Right lobe of liver (tissue), 6 donors: ENCODE measurements around the gene MAP7D3. TPM values are rescaled to one million over a fixed set of nuclear protein-coding genes. Genes with fewer than 3 reads are reported as not detected.

ENCODE experiments used
- ATAC-seq, 4 donors: fragments of 200-7000 bp; cut with Tn5 transposase; one replicate each; pipeline ENCODE4 v1.9.1; 2020; ENCODE audit warnings: mild to moderate bottlenecking in 4 of 4, moderate library complexity in 4 of 4
- DNase-seq, 3 donors: peaks; one replicate each; pipeline ENCODE4 v3.0.0-alpha.2; 2020
- H3K27ac ChIP-seq, 3 donors: fragments of 200-600 bp; one replicate each; pipeline ENCODE4 v1.8.0; 2022
- H3K27me3 ChIP-seq, 2 donors: fragments of 200-600 bp; one replicate each; pipeline ENCODE4 v1.8.0; 2022
- H3K36me3 ChIP-seq, 4 donors: fragments of 200-600 bp; sonication (generic) in 1 of 4; one replicate each; pipeline versions ENCODE4 v1.5.1 to v1.8.0; 2017 to 2022; ENCODE audit warnings: control low read depth in 1 of 4
- H3K4me1 ChIP-seq, 4 donors: fragments of 200-600 bp; sonication (generic) in 1 of 4; one replicate each; pipeline versions ENCODE4 v1.5.1 to v1.8.0; 2017 to 2022; ENCODE audit warnings: control low read depth in 1 of 4
- H3K4me3 ChIP-seq, 3 donors: fragments of 200-600 bp; one replicate each; pipeline ENCODE4 v1.8.0; 2022
- H3K9me3 ChIP-seq, 4 donors: fragments of 200-600 bp; sonication (generic) in 1 of 4; one replicate each; pipeline versions ENCODE4 v1.5.1 to v1.8.0; 2017 to 2022; ENCODE audit warnings: control low read depth in 1 of 4
- CTCF ChIP-seq, 4 donors: fragments of 200-600 bp in 3 of 4; fragments of 450-650 bp in 1 of 4; IDR thresholded peaks; one replicate each; pipeline versions ENCODE4 v1.5.1 to v1.8.0; 2016 to 2022; ENCODE audit warnings: antibody characterized with exemption in 4 of 4, mild to moderate bottlenecking in 2 of 4
- POLR2A ChIP-seq: fragments of 450-650 bp; IDR thresholded peaks from one replicate; pipeline ENCODE4 v1.6.1; 2017; ENCODE audit warnings: antibody characterized with exemption, mild to moderate bottlenecking
- WGBS: methylation state at CpG from one replicate; pipeline ENCODE4 v1.1.6; 2018; ENCODE audit warnings: low coverage, low lambda C conversion rate; ENCODE audit not compliant: insufficient coverage; ENCODE audit errors: missing lambda C conversion rate; 5-methylcytosine and 5-hydroxymethylcytosine counted together
- intact Hi-C, 2 donors: fragments of 100-400 bp; cut with DNase I; formaldehyde crosslinking; loops; one replicate each; pipeline versions ENCODE4 v1.11.2 to v1.14.1; 2022
- total RNA-seq, 6 experiments: library from RNA; depleted of rRNA in 2 of 6; stranded (reverse); fragments of >200 nt in 2 of 6; fragmentation: NEBNext Ultra II Directional in 3 of 6; extraction: Animal tissue kit (Norgen Biotek cat#: 25700) in 3 of 6; gene quantifications; one replicate each; pipeline versions ENCODE4 v1.1.0 to v1.2.4, GENCODE V29; 2016 to 2023
- donor health status: DM: no; HTN: yes; CAD: no.
- donor health status: DM: no; HTN: no; CAD: no.
- donor health status: DM: no; HTN: no; CAD: no.
- donor health status: DM: no; HTN: yes; CAD: no.
- donor health status: DM: no; HTN: yes; CAD: no.

The MAP7D3 gene
- total RNA-seq, 6 experiments from 2014 or later, result 2.4 to 5.4 (median 4.1) TPM

GRCh38 chrX:136190038-136190713 lies 61.0 kb downstream of the MAP7D3 start:
- Histone ChIP-seq H3K27me3 (no peaks in the 10 kb centered on the region), H3K9me3 (no peaks in the 10 kb centered on the region), H3K36me3 (no peaks in the 10 kb centered on the region), H3K4me1 (peaks cover 0 to 28% (median 3%) of the 10 kb centered on the region in 4 donors), H3K27ac (peak overlapping the region in 1 of 3 donors; percentile 19), H3K4me3 (no peak overlapping the region)
- intact Hi-C loops, result no loop called here
- DNase-seq (no peak), ATAC-seq (peak in 1 of 4 donors; percentile 33)
- 50% methylated on average over 10 of the region's 10 CpGs for WGBS
- no peak for TF ChIP-seq CTCF (IDR thresholded peaks at IDR 0.05)
- no peak for TF ChIP-seq POLR2A

GRCh38 chrX:136189222-136189621 lies 62.0 kb downstream of the MAP7D3 start:
- Histone ChIP-seq H3K27ac (peak overlapping the region in 1 of 3 donors; percentile 44), H3K4me1 (peaks cover 0 to 28% (median 3%) of the 10 kb centered on the region in 4 donors), H3K9me3 (no peaks in the 10 kb centered on the region), H3K27me3 (no peaks in the 10 kb centered on the region), H3K4me3 (no peak overlapping the region), H3K36me3 (no peaks in the 10 kb centered on the region)
- peak; percentile 60 to 73 (median 71) for DNase-seq
- peak; percentile 69 to 82 (median 80) for ATAC-seq
- intact Hi-C loops, result no loop called here
- TF ChIP-seq POLR2A, result no peak
- TF ChIP-seq CTCF (IDR thresholded peaks at IDR 0.05), result peak in 2 of 4 donors; percentile 4 to 14
- WGBS, result 40% methylated on average over 2 of the region's 2 CpGs

- Histone ChIP-seq H3K4me1 (peaks cover 0 to 26% (median 5%) of the 10 kb centered on the region in 4 donors), H3K27me3 (no peaks in the 10 kb centered on the region), H3K36me3 (no peaks in the 10 kb centered on the region), H3K27ac (peak overlapping the region; percentile 2 to 37 (median 37)), H3K9me3 (no peaks in the 10 kb centered on the region), H3K4me3 (no peak overlapping the region)
- intact Hi-C loops, result no loop called here
- ATAC-seq (peak in 2 of 4 donors; percentile 19 to 27), DNase-seq (no peak)
- 24% methylated on average over 3 of the region's 3 CpGs for WGBS
- no peak for TF ChIP-seq POLR2A
- TF ChIP-seq CTCF (IDR thresholded peaks at IDR 0.05), result no peak
Measured at GRCh38 chrX:136186023-136186413, 65.2 kb downstream of the MAP7D3 start.

GRCh38 chrX:136185401-136186022 lies 65.7 kb downstream of the MAP7D3 start:
- Histone ChIP-seq H3K27me3 (no peaks in the 10 kb centered on the region), H3K36me3 (no peaks in the 10 kb centered on the region), H3K9me3 (no peaks in the 10 kb centered on the region), H3K27ac (peak overlapping the region; percentile 2 to 37 (median 37)), H3K4me3 (no peak overlapping the region), H3K4me1 (peaks cover 0 to 21% (median 3%) of the 10 kb centered on the region in 4 donors)
- intact Hi-C loops, result no loop called here
- WGBS, result 10% methylated on average over 8 of the region's 8 CpGs
- DNase-seq (no peak), ATAC-seq (peak; percentile 48 to 75 (median 64))
- no peak for TF ChIP-seq CTCF (IDR thresholded peaks at IDR 0.05)
- peak; percentile 13 for TF ChIP-seq POLR2A
